ENCODE results near the gene NAT9.

Gene NAT9

GRCh38 chr17:74806334-74806733, 30.2 kb upstream of the NAT9 start:
- H3K9me3 ChIP-seq (ENCODE audit: insufficient read depth, low read depth, low read length): no peaks in the 10 kb centered on the region
- no peak overlapping the region for H3K18ac ChIP-seq (ENCODE audit: low read length)
- no peaks in the 10 kb centered on the region for H3K4me1 ChIP-seq (ENCODE audit: control insufficient read depth in 1 of 2, insufficient read depth in 2 of 2, low read length in 2 of 2)
- no peak overlapping the region for H2BK5ac ChIP-seq (ENCODE audit: low read depth, low read length, poor library complexity)
- H3K4me3 ChIP-seq (ENCODE audit: low read depth, low read length): no peak overlapping the region
- H2BK120ac ChIP-seq (ENCODE audit: insufficient read depth, low read length, poor library complexity): no peak overlapping the region
- H3K14ac ChIP-seq (ENCODE audit: low read length): no peak overlapping the region
- H3K27me3 ChIP-seq (ENCODE audit: insufficient read depth, low read length): no peaks in the 10 kb centered on the region
- no peak overlapping the region for H2BK12ac ChIP-seq (ENCODE audit: low read length)
- peaks cover 14 to 19% of the 10 kb centered on the region in 2 experiments for H3K36me3 ChIP-seq (ENCODE audit: control insufficient read depth in 1 of 2, insufficient read depth in 2 of 2, low read length in 2 of 2)
- no peak overlapping the region for H4K91ac ChIP-seq (ENCODE audit: low read depth, low read length)
- no peak overlapping the region for H4K12ac ChIP-seq (ENCODE audit: low read depth, low read length)
- H3K23ac ChIP-seq (ENCODE audit: low read length): no peak overlapping the region
- no peaks in the 10 kb centered on the region for H3K79me2 ChIP-seq (ENCODE audit: control insufficient read depth, insufficient read depth, low read length, poor library complexity)
- no peak overlapping the region for H3K27ac ChIP-seq (ENCODE audit: low read depth, low read length)
- no peak overlapping the region for H3K9ac ChIP-seq (ENCODE audit: low read length)
- H3K4me2 ChIP-seq (ENCODE audit: low read length): no peak overlapping the region
- H3K4ac ChIP-seq (ENCODE audit: low read depth, low read length): no peak overlapping the region
- no peak overlapping the region for H2AK5ac ChIP-seq (ENCODE audit: low read length)
- no peak overlapping the region for H4K8ac ChIP-seq (ENCODE audit: low read depth, low read length)
- no peaks in the 10 kb centered on the region for H3K79me1 ChIP-seq (ENCODE audit: low read length)
- no peak overlapping the region for H2AFZ ChIP-seq (ENCODE audit: insufficient read depth, low read length, poor library complexity)
- DNase-seq: no peak
- WGBS (ENCODE audit: extremely low coverage, insufficient coverage, insufficient read length): no CpG with 5 or more reads among the region's 10 CpGs

- Histone ChIP-seq H3K4me3 (ENCODE audit: low read depth, low read length) (no peak overlapping the region), H3K36me3 (ENCODE audit: control insufficient read depth in 1 of 2, insufficient read depth in 2 of 2, low read length in 2 of 2) (peaks cover 18 to 20% of the 10 kb centered on the region in 2 experiments), H2AFZ (ENCODE audit: insufficient read depth, low read length, poor library complexity) (no peak overlapping the region), H3K4me2 (ENCODE audit: low read length) (no peak overlapping the region), H4K91ac (ENCODE audit: low read depth, low read length) (no peak overlapping the region), H3K27me3 (ENCODE audit: insufficient read depth, low read length) (no peaks in the 10 kb centered on the region), H3K79me1 (ENCODE audit: low read length) (no peaks in the 10 kb centered on the region), H3K79me2 (ENCODE audit: control insufficient read depth, insufficient read depth, low read length, poor library complexity) (no peaks in the 10 kb centered on the region), H4K12ac (ENCODE audit: low read depth, low read length) (no peak overlapping the region), H3K9me3 (ENCODE audit: insufficient read depth, low read depth, low read length) (no peaks in the 10 kb centered on the region), H3K14ac (ENCODE audit: low read length) (no peak overlapping the region), H3K9ac (ENCODE audit: low read length) (no peak overlapping the region), H2AK5ac (ENCODE audit: low read length) (no peak overlapping the region), H4K8ac (ENCODE audit: low read depth, low read length) (no peak overlapping the region), H2BK12ac (ENCODE audit: low read length) (no peak overlapping the region), H2BK5ac (ENCODE audit: low read depth, low read length, poor library complexity) (no peak overlapping the region), H3K27ac (ENCODE audit: low read depth, low read length) (no peak overlapping the region), H3K23ac (ENCODE audit: low read length) (no peak overlapping the region), H3K18ac (ENCODE audit: low read length) (no peak overlapping the region), H2BK120ac (ENCODE audit: insufficient read depth, low read length, poor library complexity) (no peak overlapping the region), H3K4me1 (ENCODE audit: control insufficient read depth in 1 of 2, insufficient read depth in 2 of 2, low read length in 2 of 2) (peaks cover 3 to 4% of the 10 kb centered on the region in 2 experiments), H3K4ac (ENCODE audit: low read depth, low read length) (no peak overlapping the region)
- no peak for DNase-seq
- no CpG with 5 or more reads among the region's 15 CpGs for WGBS (ENCODE audit: extremely low coverage, insufficient coverage, insufficient read length)
Measured at GRCh38 chr17:74805591-74805991, 29.4 kb upstream of the NAT9 start.

- H4K8ac ChIP-seq (ENCODE audit: low read depth, low read length): no peak overlapping the region
- no peak overlapping the region for H3K18ac ChIP-seq (ENCODE audit: low read length)
- H3K4me2 ChIP-seq (ENCODE audit: low read length): no peak overlapping the region
- no peak overlapping the region for H3K4me3 ChIP-seq (ENCODE audit: low read depth, low read length)
- no peak overlapping the region for H3K4ac ChIP-seq (ENCODE audit: low read depth, low read length)
- no peaks in the 10 kb centered on the region for H3K9me3 ChIP-seq (ENCODE audit: insufficient read depth, low read depth, low read length)
- no peak overlapping the region for H3K27ac ChIP-seq (ENCODE audit: low read depth, low read length)
- H2BK5ac ChIP-seq (ENCODE audit: low read depth, low read length, poor library complexity): no peak overlapping the region
- H3K79me1 ChIP-seq (ENCODE audit: low read length): no peaks in the 10 kb centered on the region
- no peak overlapping the region for H2BK12ac ChIP-seq (ENCODE audit: low read length)
- H3K23ac ChIP-seq (ENCODE audit: low read length): no peak overlapping the region
- H4K12ac ChIP-seq (ENCODE audit: low read depth, low read length): no peak overlapping the region
- H2BK120ac ChIP-seq (ENCODE audit: insufficient read depth, low read length, poor library complexity): no peak overlapping the region
- H3K4me1 ChIP-seq (ENCODE audit: control insufficient read depth in 1 of 2, insufficient read depth in 2 of 2, low read length in 2 of 2): peaks cover 11 to 12% of the 10 kb centered on the region in 2 experiments
- H2AFZ ChIP-seq (ENCODE audit: insufficient read depth, low read length, poor library complexity): no peak overlapping the region
- no peak for DNase-seq
- no peak overlapping the region for H2AK5ac ChIP-seq (ENCODE audit: low read length)
- no peaks in the 10 kb centered on the region for H3K79me2 ChIP-seq (ENCODE audit: control insufficient read depth, insufficient read depth, low read length, poor library complexity)
- no CpG with 5 or more reads among the region's 7 CpGs for WGBS (ENCODE audit: extremely low coverage, insufficient coverage, insufficient read length)
- peaks cover 17 to 25% of the 10 kb centered on the region in 2 experiments for H3K36me3 ChIP-seq (ENCODE audit: control insufficient read depth in 1 of 2, insufficient read depth in 2 of 2, low read length in 2 of 2)
- no peak overlapping the region for H3K14ac ChIP-seq (ENCODE audit: low read length)
- H3K27me3 ChIP-seq (ENCODE audit: insufficient read depth, low read length): no peaks in the 10 kb centered on the region
- no peak overlapping the region for H3K9ac ChIP-seq (ENCODE audit: low read length)
- H4K91ac ChIP-seq (ENCODE audit: low read depth, low read length): no peak overlapping the region
Measured at GRCh38 chr17:74804683-74805082, 28.5 kb upstream of the NAT9 start.

GRCh38 chr17:74803971-74804370, 27.8 kb upstream of the NAT9 start:
- Histone ChIP-seq H3K36me3 (ENCODE audit: control insufficient read depth in 1 of 2, insufficient read depth in 2 of 2, low read length in 2 of 2) (peaks cover 23 to 28% of the 10 kb centered on the region in 2 experiments), H3K79me1 (ENCODE audit: low read length) (no peaks in the 10 kb centered on the region), H3K27me3 (ENCODE audit: insufficient read depth, low read length) (no peaks in the 10 kb centered on the region), H3K4me1 (ENCODE audit: control insufficient read depth in 1 of 2, insufficient read depth in 2 of 2, low read length in 2 of 2) (peaks cover 11 to 12% of the 10 kb centered on the region in 2 experiments), H2BK5ac (ENCODE audit: low read depth, low read length, poor library complexity) (no peak overlapping the region), H3K9me3 (ENCODE audit: insufficient read depth, low read depth, low read length) (no peaks in the 10 kb centered on the region), H3K18ac (ENCODE audit: low read length) (no peak overlapping the region), H4K12ac (ENCODE audit: low read depth, low read length) (no peak overlapping the region), H3K9ac (ENCODE audit: low read length) (no peak overlapping the region), H3K27ac (ENCODE audit: low read depth, low read length) (no peak overlapping the region), H2BK12ac (ENCODE audit: low read length) (no peak overlapping the region), H2BK120ac (ENCODE audit: insufficient read depth, low read length, poor library complexity) (no peak overlapping the region), H3K23ac (ENCODE audit: low read length) (no peak overlapping the region), H3K14ac (ENCODE audit: low read length) (no peak overlapping the region), H4K8ac (ENCODE audit: low read depth, low read length) (no peak overlapping the region), H3K4me2 (ENCODE audit: low read length) (no peak overlapping the region), H2AK5ac (ENCODE audit: low read length) (no peak overlapping the region), H2AFZ (ENCODE audit: insufficient read depth, low read length, poor library complexity) (no peak overlapping the region), H4K91ac (ENCODE audit: low read depth, low read length) (no peak overlapping the region), H3K79me2 (ENCODE audit: control insufficient read depth, insufficient read depth, low read length, poor library complexity) (no peaks in the 10 kb centered on the region), H3K4me3 (ENCODE audit: low read depth, low read length) (no peak overlapping the region), H3K4ac (ENCODE audit: low read depth, low read length) (no peak overlapping the region)
- no peak for DNase-seq
- WGBS (ENCODE audit: extremely low coverage, insufficient coverage, insufficient read length): no CpG with 5 or more reads among the region's 5 CpGs

Measured in trophoblast cell (in vitro differentiated cells and primary cell).